ENCODE measurements around the gene RIN3. TPM values are rescaled to one million over a fixed set of nuclear protein-coding genes. Genes with fewer than 3 reads are reported as not detected.

Gene RIN3
- polyA plus RNA-seq, 3 donors: 6.9 to 8.3 (median 7.8) TPM

DNA sequence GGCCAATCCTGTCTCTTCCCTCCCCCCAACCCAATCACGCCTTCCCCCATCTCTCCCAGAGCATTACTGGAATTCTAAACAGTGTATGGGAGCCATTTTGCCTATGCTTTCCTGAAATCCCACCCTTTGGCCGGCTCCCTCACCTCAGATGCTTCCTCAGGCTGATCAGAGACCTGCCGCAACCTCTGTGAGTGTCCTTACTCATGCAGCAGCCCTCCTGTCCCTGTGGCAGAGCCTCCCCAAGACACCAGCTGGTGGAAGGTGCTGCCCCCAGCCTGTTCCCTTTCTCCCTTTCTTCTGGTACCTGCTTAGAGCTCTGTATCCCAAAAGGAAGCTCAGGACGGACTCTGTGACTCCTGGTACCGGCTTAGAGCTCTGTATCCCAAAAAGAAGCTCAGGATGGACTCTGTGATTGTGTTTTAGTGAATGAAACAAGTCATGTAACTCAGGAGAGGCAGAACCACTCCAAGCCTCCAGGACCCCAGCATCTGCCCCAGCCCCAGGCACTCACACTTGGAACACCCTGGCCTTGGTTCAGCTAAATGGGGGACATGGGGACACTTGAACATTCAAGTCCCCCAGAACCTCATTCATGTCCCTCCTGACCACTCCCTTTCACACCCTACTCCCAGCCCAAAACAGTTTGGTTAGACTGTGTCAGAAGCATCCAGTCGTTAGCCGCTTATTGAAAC lies 29.3 kb upstream of the RIN3 start:
- no peak for DNase-seq

DNA sequence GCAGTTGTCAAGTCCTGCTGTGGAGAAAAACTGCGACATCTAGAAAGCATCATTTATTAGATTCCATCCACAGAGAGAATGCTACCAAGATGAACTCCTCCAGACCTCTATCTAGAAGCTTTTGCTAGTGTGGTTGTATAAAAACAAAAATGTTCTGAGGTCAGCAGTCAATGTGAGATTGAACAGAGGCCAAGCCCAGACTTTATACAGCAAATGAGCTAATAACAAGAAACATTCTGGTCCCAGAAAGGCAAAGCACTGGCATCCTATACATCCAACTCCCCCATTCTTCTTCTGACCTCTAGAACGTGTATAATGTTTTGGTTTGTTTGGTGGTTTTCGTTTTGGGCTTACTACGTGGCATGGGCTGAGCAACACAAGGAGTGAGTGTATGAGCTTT lies 26.7 kb upstream of the RIN3 start:
- DNase-seq: no peak

GRCh38 chr14:92487513-92488133 lies 26.0 kb upstream of the RIN3 start:
- no peak for DNase-seq

- DNase-seq: no peak
Measured at GRCh38 chr14:92489394-92490238, 24.0 kb upstream of the RIN3 start.

DNA sequence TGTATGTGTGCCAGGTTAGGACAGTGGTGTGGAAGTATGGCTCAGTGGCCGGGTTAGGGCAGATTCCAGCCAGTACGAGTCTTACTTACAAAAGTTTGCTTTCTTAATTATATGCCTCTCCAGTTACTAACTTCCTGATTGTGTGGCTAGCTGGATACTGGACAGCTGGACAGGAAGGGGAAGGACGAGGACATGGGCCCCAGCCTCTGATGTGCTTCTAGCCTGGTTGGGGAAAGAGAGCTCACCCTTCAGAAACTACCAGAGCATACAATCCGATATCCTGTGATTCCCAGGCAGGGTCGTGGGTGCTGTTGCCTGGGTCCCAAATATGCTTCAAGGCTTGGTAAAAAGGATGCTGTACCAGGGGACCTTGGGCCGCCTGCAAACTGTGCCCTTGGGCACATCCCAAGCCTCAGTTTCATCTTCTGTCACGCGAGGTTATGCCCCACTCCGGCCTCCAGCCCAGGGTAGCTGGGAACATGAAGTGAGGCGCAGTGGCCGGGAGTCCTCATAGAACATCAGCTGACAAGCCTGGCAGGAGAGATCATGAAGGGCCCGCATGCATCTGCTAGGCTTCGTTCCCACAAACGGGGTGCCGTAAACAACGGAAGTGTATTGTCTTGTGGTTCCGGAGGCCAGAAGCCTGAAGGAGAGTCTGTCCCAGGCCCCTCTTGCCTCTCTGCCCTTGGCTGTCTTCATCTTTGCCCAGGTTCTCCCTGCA lies 23.2 kb upstream of the RIN3 start:
- no peak for DNase-seq

- DNase-seq: no peak
Measured at GRCh38 chr14:92491782-92492181, 21.8 kb upstream of the RIN3 start.

DNA sequence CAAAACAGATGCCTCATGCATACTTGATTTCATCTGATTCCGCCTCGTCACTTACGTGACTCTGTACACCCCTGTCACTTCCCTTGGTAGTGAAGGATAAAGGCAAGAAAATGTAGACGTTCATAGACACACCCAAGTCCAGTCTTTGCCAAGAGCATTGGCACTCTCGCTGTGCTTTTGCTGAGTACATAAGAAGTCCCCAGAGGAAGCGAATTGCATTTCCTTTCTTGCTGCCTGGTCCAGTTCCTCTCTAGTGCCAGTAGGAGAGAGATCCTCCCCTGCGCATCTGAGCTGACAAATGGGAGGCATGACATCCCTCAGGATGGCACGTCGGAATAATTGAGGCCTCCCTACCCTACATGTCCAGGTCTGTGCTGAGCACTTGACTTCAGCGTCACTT lies 21.3 kb upstream of the RIN3 start:
- no peak for DNase-seq

DNA sequence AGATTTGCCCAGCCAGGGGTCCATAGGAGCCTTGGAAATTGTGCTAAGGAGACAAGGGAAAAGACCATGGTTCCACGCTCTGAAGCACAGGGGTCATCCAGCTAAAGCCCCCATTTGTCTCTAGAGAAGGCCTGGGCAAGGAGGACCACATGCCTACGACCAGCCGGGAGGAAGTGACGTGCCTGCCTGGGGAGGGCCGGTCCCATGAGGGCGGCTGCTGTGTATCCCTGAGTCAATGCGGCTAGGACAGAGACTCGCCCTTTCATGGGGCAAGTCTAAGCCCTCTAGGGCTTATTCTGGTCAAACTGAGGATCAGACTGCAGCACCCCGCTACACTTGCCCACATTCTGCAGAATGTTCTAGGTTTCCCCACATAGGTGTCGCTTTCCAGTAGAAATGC lies 20.6 kb upstream of the RIN3 start:
- DNase-seq: no peak

DNA sequence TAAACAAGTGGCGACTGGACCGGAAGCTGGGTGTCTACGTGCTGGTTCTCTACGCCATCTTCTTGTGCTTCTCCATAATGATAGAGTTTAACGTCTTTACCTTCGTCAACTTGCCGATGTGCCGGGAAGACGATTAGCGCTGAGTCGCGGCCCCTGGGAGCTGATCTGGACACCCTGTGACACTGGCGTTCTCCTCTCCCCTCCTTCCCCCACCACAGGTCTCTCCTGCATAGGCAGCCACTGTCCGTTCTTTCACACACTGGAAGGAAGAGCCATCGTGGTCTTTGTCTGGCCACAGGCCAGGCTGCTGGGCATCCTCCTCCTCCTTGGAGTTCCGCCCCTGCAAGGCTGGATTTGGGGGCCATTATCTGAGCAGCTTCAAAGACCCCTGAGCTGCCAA lies 20.1 kb upstream of the RIN3 start:
- no peak for DNase-seq

DNA sequence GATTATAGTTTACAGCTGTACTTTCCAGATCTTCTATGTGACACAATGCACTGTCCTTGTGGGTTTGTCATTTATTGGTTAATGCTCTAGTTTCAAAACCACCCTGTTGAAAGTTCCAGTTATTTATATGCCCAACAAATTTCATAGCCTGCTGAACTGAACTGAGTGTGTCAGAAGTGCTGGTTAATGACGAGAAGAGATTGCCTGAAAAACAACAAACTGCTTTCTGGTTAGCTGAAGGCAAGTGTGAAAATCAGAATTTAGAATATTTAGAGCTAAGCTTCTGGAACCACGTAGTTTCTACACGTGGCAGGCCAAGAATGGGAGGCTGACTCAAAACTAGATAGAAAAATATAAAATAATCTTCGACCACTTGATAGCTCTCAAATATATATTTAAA lies 19.1 kb upstream of the RIN3 start:
- DNase-seq: no peak

DNA sequence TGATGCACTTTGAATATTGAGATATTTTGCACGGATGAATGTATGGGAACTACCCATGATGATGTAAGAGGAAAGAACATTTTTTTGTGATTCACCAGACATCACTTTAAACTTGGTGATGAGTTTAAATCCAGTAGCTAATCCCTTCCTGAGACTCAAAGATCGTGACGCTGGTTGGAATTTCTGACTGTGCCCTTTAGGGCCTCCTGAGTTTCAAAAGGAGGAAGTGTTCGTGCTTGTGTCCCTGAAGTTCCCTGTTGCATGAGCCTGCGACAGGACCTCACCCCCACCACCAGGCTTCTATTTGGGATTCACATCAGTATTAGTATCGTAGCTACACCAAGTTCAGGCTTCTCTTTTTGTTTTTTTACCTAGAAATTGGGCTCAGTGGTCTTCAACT lies 18.6 kb upstream of the RIN3 start:
- no peak for DNase-seq

- DNase-seq: no peak
Measured at GRCh38 chr14:92496191-92496857, 17.3 kb upstream of the RIN3 start.

GRCh38 chr14:92497391-92497790 lies 16.2 kb upstream of the RIN3 start:
- no peak for DNase-seq

DNA sequence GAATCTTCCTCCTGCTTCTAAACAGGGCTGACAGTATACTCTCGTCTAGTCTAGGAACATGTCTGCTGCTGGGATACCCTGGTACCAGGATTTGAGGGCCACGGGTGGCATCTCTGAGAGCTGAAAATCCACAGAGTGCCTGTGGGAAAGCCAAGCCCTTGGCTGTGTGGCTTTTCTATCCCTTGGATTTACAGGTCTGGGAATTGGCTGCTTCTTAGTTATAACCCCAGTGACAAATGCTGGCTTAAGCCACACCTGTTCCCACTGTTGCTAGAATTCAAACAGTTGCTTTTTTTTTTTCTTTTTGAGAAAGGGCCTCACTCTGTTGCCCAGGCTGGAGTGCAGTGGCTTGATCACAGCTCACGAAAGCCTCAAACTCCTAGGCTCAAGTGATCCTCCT lies 14.3 kb upstream of the RIN3 start:
- no peak for DNase-seq

DNA sequence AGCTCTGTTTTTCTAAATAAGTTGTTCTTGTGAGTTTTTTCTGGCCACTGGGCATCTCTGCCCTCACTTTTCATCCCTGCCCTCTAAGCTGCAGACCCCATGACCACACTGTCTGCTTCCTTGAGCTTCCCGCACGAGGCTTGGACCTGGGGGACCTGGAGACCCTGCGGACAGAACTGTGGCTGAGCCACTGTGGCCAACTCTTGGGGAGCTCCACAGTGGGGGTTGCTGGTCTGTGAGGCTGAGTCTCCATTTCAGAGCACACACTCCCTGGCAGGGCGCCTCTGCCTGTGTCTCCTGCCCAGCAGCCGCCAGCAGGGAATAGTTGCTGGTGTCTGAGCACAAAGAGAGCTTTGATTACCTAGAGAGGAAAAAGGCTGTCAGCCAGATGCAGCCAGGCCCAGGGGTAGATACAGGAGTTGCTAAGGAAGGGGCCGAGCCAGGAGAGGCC lies 13.1 kb upstream of the RIN3 start:
- no peak for DNase-seq

GRCh38 chr14:92501891-92502351 lies 11.7 kb upstream of the RIN3 start:
- no peak for DNase-seq

- no peak for DNase-seq
Measured at GRCh38 chr14:92502541-92503286, 10.9 kb upstream of the RIN3 start.

DNA sequence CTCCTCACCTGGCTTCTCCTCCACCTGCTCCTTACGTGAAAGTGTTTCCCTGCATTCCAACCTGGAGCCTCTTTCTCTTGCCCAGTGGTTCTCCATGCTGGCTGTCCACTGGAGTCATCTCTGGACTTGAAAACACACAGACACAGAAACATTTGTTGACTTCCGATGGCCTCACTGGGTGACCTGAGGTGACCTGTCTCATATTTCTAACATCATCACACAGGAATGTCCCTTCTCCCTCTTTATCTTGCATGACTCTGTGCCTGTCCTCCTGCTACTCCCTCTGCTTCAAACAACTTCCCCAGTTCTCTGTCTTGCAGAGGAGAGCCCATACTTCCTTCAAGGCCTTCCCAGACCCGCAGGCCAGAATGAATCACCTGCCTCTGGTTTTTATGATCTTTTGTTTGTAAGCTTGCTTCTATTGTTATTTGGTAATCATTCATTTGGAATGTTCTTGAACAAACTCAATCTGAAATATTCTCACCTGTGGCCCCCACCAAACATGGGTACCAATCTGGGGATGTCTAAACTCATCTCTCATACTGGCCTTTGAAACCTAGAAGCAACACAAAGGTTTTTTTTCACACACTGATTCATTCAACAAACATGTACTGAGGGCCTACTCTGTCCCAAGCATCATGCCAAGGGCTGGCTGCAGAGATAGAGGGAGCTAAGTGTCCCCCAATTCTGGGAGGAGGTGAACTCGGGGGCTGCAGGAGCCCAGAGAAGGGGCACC lies 9.7 kb upstream of the RIN3 start:
- DNase-seq: no peak

DNA sequence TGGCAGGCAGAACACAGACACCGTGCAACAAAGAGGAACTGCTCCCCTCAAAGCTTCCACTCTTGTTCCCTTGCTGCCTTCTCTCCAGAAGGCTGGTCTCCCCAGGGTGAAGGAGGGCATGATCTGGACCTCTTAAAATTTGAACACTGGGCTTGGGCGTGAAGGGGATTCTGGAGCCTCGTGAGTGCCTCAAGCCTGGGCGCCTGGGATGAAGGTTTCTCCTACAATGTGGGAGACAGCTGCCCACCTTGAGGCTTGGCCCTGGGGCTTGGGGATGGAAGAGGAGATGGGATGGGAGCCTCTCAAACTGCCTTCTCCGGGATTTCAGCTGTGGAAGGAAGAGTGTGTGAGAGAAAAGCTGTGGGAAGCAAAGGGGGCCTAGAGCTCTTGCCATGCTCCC lies 7.8 kb upstream of the RIN3 start:
- no peak for DNase-seq

DNA sequence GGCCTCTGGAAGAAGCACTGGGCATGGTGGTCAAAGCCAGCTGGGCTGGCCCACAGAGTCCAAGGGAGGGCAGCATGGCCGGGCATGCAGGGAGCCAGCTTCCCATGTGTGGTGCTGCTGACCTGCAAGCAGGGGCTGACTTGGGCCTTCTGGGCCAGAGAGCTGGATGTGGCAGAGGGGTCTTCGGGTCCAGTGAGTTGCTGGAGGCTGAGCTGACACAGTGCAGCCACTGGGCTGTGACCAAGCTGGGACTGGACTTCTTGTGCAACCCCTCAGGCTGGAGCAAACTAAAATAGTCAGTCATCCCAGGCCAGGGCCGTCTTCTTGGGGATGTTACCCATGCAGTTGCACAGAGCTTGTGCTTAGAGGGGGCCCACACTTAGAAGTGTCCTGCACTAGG lies 7.3 kb upstream of the RIN3 start:
- no peak for DNase-seq

All from renal pelvis (tissue), 4 donors.